Activated B cell treated with CpG ODN at 0.5 μM for 24 hours (primary cell): ENCODE results near the gene HAUS8. TPM values are rescaled to one million over a fixed set of nuclear protein-coding genes. Genes with fewer than 3 reads are reported as not detected.

ENCODE experiments used
- ATAC-seq: fragments of 200-7000 bp; cut with Tn5 transposase; one replicate; pipeline ENCODE4 v1.10.0; 2021; ENCODE audit warnings: low read depth, mild to moderate bottlenecking, moderate library complexity
- CTCF ChIA-PET: fragments of 350-600 bp; sonication (Branson Sonifier 250); formaldehyde crosslinking; loops from one replicate; lab custom pipeline; 2021; ENCODE audit warnings: antibody characterized with exemption; lab: Charles Lee
- POLR2A ChIA-PET: fragments of 350-600 bp; sonication (Branson Sonifier 250); formaldehyde crosslinking; loops from one replicate; lab custom pipeline; 2021; ENCODE audit warnings: antibody characterized with exemption; lab: Charles Lee
- DNase-seq: peaks from one replicate; pipeline ENCODE4 v3.0.0; 2022
- H3K27ac Mint-ChIP-seq: one replicate; pipeline ENCODE4 v1.8.0; 2020; ENCODE audit warnings: mixed read lengths
- H3K27me3 Mint-ChIP-seq: one replicate; pipeline ENCODE4 v1.8.0; 2021; ENCODE audit warnings: mixed read lengths
- H3K36me3 Mint-ChIP-seq: one replicate; pipeline ENCODE4 v1.8.0; 2021; ENCODE audit warnings: low read depth, mixed read lengths
- H3K4me1 Mint-ChIP-seq: one replicate; pipeline ENCODE4 v1.8.0; 2021; ENCODE audit warnings: mixed read lengths
- H3K4me3 Mint-ChIP-seq: one replicate; pipeline ENCODE4 v1.8.0; 2020; ENCODE audit warnings: mild to moderate bottlenecking, mixed read lengths
- H3K9me3 Mint-ChIP-seq: one replicate; pipeline ENCODE4 v1.8.0; 2020; ENCODE audit warnings: mixed read lengths
- intact Hi-C: fragments of 100-400 bp; cut with micrococcal nuclease; formaldehyde crosslinking; loops from one replicate; pipeline ENCODE4 v1.15.1; 2024
- total RNA-seq: library from RNA; stranded (reverse); gene quantifications from 2 replicates; pipeline ENCODE4 v1.2.3, GENCODE V29; 2022
- TF ChIP-seq, protein P1 (sequence below): fragments of 200-600 bp; IDR thresholded peaks from one replicate; pipeline ENCODE4 v1.8.0; 2022; ENCODE audit warnings: antibody characterized with exemption, mild to moderate bottlenecking

The HAUS8 gene
- total RNA-seq, 1 donor from 2014 or later, result 15.8 TPM

DNA sequence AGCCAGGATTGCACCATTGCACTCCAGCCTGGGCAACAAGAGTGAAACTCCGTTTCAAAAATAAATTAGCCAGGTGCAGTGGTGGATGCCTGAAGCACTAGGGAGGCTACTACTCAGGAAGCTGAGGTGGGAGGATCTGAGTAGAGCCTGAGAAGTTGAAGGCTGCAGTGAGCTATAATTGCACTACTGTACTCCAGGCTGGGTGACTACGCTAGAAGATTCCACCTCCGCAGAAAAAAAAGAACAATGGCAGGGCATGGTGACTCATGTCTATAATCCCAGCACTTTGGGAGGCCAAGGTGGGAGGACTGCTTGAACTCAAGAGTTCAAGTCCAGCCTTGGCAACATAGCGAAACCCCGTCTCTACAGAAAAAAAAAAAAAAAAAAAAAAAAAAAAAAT lies 20.5 kb downstream of the HAUS8 start:
- Mint-ChIP-seq H3K9me3 (no peaks in the 10 kb centered on the region), H3K27me3 (no peaks in the 10 kb centered on the region), H3K27ac (no peak overlapping the region), H3K4me3 (no peak overlapping the region), H3K4me1 (no peaks in the 10 kb centered on the region), H3K36me3 (peaks cover 71% of the 10 kb centered on the region)
- ChIA-PET CTCF (no interaction called here), POLR2A (no interaction called here)
- ATAC-seq, result no peak
- DNase-seq, result no peak
- intact Hi-C loops, result no loop called here
- TF ChIP-seq, protein P1, sequence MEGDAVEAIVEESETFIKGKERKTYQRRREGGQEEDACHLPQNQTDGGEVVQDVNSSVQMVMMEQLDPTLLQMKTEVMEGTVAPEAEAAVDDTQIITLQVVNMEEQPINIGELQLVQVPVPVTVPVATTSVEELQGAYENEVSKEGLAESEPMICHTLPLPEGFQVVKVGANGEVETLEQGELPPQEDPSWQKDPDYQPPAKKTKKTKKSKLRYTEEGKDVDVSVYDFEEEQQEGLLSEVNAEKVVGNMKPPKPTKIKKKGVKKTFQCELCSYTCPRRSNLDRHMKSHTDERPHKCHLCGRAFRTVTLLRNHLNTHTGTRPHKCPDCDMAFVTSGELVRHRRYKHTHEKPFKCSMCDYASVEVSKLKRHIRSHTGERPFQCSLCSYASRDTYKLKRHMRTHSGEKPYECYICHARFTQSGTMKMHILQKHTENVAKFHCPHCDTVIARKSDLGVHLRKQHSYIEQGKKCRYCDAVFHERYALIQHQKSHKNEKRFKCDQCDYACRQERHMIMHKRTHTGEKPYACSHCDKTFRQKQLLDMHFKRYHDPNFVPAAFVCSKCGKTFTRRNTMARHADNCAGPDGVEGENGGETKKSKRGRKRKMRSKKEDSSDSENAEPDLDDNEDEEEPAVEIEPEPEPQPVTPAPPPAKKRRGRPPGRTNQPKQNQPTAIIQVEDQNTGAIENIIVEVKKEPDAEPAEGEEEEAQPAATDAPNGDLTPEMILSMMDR, result no peak

DNA sequence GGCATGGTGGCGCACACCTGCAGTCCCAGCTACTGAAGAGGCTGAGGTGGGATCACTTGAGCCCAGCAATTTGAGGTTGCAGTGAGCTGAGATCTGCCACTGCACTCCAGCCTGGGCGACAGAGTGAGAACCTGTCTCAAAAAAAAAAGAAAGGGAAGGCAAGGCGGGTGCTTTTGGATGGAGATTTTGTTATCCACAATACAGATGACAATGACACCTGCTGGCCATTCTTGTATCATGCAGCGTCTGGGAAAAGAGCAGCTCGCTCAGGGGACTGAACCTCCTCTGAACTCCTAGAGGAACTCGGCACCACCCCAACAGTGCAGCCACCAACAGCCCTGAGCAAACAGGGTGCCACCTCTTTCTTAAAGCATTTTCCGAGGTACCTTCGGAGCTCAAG lies 22.8 kb downstream of the HAUS8 start:
- DNase-seq (no peak), ATAC-seq (peak; percentile 28)
- TF ChIP-seq, protein P1, result no peak
- intact Hi-C loops, result loop anchor here (1.0 kb wide), 3 partner anchors 216 to 338 kb away; no protein-coding TSS in a partner anchor
- H3K4me3 Mint-ChIP-seq, result no peak overlapping the region
- no peaks in the 10 kb centered on the region for H3K4me1 Mint-ChIP-seq
- ChIA-PET CTCF (interaction anchor here (0.6 to 2.1 kb wide), 7 partner anchors 140 to 1974 kb away, joined by 3 to 16 read pairs (median 8); no protein-coding TSS in a partner anchor), POLR2A (interaction anchor here (0.6 to 1.0 kb wide), 2 partner anchors 35 to 338 kb away, joined by 6 to 9 read pairs; no protein-coding TSS in a partner anchor)
- H3K27ac Mint-ChIP-seq, result no peak overlapping the region
- H3K9me3 Mint-ChIP-seq, result no peaks in the 10 kb centered on the region
- H3K27me3 Mint-ChIP-seq, result no peaks in the 10 kb centered on the region
- H3K36me3 Mint-ChIP-seq, result peaks cover 64% of the 10 kb centered on the region

DNA sequence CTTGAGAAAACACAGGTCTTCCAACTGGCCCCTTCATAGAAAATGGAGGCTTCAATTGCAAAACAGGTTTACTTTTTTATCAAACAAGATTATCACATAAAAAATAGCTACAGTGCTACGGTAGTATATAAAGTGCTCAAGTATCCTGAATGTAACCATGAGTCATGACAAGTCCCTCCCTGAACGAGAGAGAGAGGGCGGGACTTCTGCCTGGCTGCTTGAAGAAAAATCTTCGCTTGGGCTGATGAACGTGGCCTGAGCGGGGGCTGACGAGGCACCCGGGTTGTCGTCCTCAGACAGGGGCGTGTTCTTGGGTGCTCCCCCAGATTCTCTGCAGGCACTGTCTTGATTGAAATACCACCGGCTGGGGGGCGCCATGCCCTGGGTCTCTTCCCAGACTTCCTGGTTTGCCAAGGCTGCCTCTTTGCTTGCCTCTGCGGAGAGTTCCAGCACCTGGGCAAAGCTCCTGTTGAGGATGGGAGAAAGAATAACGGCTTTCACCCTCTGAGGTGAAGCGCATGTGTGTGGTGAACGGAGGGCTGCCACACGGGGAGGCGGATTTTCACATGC lies 25.5 kb downstream of the HAUS8 start:
- ChIA-PET POLR2A (interaction anchor here (0.5 kb wide), 1 partner anchor 898 kb away, joined by 5 read pairs; no protein-coding TSS in a partner anchor), CTCF (no interaction called here)
- ATAC-seq (no peak), DNase-seq (no peak)
- Mint-ChIP-seq H3K27ac (no peak overlapping the region), H3K9me3 (no peaks in the 10 kb centered on the region), H3K27me3 (no peaks in the 10 kb centered on the region), H3K4me3 (no peak overlapping the region), H3K4me1 (no peaks in the 10 kb centered on the region), H3K36me3 (peaks cover 54% of the 10 kb centered on the region)
- TF ChIP-seq, protein P1, result no peak
- intact Hi-C loops, result no loop called here

DNA sequence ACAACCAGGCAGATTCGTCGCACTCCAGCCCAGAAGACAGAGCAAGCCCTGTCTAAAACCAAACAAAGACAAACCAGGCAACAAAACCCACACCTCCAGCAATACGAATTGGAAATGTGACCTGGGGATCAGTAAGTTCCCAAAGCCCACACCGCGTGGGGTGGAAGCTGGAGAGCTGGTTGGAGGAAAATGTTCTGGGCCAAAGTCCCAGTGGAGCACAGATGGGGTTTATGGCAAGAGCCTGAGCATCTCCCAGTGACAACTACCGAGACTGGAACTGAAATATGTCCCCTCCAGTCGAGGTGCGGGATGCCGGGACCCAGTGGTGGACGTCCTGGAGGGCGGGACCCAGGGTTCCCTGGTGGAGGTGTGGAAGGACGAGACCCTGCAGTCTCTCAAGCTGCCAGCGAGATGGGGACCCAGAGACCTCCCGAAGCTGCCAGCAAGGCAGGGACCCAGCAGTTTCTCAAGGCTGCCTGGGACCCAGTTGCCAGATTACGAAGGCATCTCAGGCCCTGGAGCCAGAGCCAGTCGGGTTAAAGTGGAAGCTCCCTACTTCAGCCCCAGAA lies 26.3 kb downstream of the HAUS8 start:
- ChIA-PET CTCF (no interaction called here), POLR2A (no interaction called here)
- Mint-ChIP-seq H3K4me1 (no peaks in the 10 kb centered on the region), H3K27ac (no peak overlapping the region), H3K4me3 (no peak overlapping the region), H3K27me3 (no peaks in the 10 kb centered on the region), H3K9me3 (no peaks in the 10 kb centered on the region), H3K36me3 (peaks cover 46% of the 10 kb centered on the region)
- DNase-seq (no peak), ATAC-seq (no peak)
- intact Hi-C loops, result no loop called here
- TF ChIP-seq, protein P1, result no peak

DNA sequence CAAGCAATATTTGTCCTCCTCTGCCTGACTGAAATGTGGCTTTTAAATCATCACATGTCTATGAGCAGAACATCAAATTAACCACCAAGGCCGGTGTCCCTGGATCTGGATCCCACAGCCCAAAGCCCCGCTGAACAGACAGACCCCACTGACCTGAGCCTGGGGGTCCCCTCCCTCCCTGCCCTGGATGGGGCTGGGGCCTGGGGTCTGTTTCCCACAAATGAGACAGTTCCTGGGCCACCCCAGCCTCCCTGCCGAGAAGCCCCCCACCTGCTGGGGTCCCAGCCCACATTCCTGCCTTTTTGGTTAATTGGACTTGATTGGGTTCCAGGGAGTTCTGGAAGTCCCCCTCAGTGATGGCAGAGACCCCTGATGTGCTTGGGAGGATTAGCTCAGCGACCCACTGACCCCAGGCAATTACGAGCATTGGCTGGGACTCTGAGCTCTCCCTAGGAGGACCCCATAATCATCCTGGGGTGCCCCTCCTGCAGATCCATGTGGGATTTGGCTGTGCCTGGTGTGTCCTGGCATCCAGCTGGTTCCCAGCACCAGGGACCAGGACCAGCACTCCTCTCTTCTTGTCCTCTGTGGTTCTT lies 29.2 kb downstream of the HAUS8 start:
- POLR2A ChIA-PET, result no interaction called here
- CTCF ChIA-PET, result no interaction called here
- H3K27ac Mint-ChIP-seq, result no peak overlapping the region
- H3K4me3 Mint-ChIP-seq, result no peak overlapping the region
- intact Hi-C loops, result no loop called here
- H3K9me3 Mint-ChIP-seq, result no peaks in the 10 kb centered on the region
- TF ChIP-seq, protein P1, result no peak
- no peak for DNase-seq
- no peaks in the 10 kb centered on the region for H3K4me1 Mint-ChIP-seq
- ATAC-seq, result no peak
- peaks cover 2% of the 10 kb centered on the region for H3K27me3 Mint-ChIP-seq
- H3K36me3 Mint-ChIP-seq, result peaks cover 28% of the 10 kb centered on the region
